Activated CD4-positive, CD25-positive, alpha-beta regulatory T cell treated with anti-CD3 and anti-CD28 coated beads, Interleukin-2, amount 50 U/mL, for 72 hours (primary cell): ENCODE data around the gene BEND6.

Experiments
- DNase-seq: peaks from one replicate; pipeline ENCODE4 v3.0.0; 2021

BEND6 gene

GRCh38 chr6:56944661-56945060 lies 10.2 kb upstream of the BEND6 start:
- no peak for DNase-seq

GRCh38 chr6:56946368-56946767 lies 8.5 kb upstream of the BEND6 start:
- DNase-seq, result no peak

- no peak for DNase-seq
Observed at GRCh38 chr6:56947924-56948323, 7.0 kb upstream of the BEND6 start.

DNA sequence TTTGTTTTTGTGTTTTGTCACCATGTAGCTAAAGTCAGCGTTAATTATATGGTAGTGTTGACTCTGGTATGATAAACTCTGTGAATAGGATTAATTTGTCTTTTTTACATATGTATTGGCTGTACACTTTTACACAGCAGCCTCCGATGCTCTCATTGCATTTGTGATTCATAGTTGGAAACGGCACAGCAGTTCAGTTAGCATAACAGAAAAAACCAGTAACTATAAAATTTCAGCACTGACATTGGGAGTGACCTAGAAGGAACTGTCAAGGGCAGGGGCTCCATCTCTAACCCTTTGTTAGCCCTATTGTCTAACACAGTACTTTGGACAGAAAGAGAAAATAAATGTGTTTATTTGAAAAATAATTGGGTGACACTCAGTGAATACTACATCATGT lies 5.6 kb upstream of the BEND6 start:
- no peak for DNase-seq

- no peak for DNase-seq
Observed at GRCh38 chr6:56949925-56950495, 4.9 kb upstream of the BEND6 start.

- DNase-seq, result no peak
Observed at GRCh38 chr6:56951049-56951831, 3.7 kb upstream of the BEND6 start.

GRCh38 chr6:56953597-56954402 lies 1.1 kb upstream of the BEND6 start:
- DNase-seq, result no peak

GRCh38 chr6:56955171-56956155 lies 556 bp downstream of the BEND6 start:
- DNase-seq, result peak; percentile 49

- no peak for DNase-seq
Observed at GRCh38 chr6:56956491-56956890, 1.6 kb downstream of the BEND6 start.

- no peak for DNase-seq
Observed at GRCh38 chr6:56957856-56958255, 2.9 kb downstream of the BEND6 start.

DNA sequence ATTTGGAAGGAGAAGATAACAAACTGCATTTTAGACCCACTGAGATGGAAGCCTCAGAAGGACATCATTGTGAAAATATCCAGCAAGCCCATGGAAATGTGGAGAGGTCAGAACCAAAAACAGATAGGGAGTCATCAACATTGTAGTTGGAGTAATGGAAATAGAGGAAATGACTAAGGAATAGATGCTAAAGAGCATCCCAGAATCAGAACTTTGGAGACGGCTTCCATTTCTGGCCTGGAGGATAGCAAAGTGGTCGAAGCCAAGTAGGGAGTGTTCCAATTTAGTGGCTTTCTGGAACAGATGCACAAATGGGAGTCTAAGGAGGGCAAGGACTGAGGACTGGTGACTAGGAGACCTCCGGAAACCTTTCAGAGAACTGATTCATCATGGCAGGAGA lies 3.6 kb downstream of the BEND6 start:
- DNase-seq, result no peak

- no peak for DNase-seq
Observed at GRCh38 chr6:56959094-56959493, 4.2 kb downstream of the BEND6 start.

DNA sequence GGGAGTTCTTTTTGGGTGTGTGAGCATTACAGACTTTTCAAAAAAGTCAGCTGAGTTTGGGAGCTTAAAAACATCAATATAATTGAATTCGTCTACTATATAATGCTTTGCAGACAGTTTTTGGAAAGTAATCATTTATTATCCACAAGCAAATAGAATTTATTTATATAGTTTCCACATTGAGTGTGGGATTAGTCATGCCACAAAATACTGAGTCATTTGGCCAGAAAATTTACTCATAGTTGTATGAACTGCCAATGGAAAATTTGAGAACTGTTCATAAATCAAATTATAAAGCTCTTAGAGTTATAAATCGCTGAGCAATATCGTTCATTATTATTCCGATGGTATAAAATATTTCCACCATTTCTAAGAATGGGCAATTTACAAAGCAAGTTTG lies 5.0 kb downstream of the BEND6 start:
- DNase-seq, result no peak

DNA sequence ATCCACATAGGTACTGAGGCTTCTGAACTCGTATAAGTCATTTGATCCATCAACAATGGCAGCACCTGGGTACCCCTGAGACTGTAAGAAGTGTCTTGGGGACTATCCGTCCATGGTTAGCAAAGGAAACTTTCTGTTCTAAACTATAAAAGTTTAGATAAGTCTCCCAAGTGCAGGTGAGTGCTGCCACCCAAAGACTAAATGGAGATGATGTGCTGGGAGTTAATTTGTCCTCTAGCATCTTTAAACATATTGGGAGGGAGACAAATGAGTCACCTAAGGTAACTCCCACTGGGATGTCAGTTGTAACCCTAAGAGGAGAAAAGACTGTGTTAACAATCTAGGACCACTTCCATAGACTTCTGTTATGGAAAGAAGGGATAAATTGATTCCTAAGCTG lies 6.2 kb downstream of the BEND6 start:
- DNase-seq, result no peak

DNA sequence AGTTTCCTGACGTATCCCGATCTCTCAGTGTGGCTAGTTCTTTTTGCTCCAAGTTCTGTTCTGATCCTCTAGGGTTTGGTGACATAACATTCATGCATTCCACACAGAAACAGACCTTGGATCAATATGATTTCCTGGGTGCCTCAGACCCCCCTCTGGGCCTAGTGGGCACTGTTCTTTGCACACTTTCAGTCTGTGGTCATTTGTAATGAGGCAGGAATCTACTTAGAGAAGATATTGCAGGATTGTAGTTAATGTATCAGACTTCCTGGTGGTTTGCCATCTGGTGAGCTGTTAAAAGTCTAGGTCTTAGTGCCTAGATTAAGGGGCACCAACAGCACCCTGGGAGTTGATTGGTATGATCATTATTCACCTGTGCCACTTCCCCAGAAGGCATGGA lies 7.5 kb downstream of the BEND6 start:
- DNase-seq, result no peak

DNA sequence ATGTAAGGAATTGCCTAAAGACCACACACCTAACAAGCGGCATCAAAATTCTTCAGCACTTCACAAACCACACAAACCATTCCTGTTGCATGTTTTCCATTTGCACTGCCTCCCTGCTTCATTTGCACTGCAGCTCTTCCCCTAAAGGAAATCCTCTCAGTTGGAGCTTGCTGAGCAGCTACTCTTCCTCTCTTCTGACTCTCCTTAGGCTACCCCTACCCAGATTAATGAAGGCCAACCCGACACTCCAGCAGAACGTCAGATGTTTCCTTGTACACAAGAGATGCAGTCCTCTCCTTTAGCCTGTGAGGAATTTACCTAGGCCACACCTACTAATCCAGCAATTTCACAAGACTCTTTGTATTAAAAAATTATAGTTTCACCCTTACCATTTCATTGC lies 8.1 kb downstream of the BEND6 start:
- no peak for DNase-seq

DNA sequence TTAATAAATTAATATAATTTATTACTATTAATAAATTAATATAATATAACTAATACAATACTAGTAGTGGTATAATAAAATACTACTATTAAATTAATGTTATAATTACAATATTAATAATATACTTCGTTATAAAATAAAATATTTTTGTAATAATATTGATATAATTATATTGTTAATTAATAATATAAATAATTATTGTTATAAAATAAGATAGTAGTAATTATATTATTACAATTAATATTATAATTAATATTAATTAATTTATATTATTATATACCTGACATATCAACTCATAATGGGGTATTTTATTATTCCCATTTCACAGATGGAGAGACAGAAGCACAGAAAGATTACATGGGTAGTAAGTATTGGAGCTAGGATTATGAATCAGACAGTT lies 8.9 kb downstream of the BEND6 start:
- DNase-seq, result no peak

DNA sequence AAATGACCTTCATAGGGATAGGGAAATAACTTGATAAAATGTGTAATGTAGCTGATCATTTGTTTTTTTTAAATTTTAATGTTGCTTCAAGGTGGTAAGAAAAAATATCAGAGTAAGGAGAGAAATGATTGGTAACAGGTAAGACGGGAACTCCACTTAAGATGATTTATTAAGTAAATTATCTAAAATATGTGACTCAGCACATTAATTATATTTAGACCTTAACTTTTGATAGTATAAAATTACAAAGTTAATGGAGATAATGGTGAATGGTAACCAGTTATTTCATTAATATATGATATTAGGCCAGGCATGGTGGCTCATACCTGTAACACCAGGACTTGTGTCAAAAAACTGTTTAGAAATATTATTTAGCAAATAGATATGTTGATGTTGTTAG lies 10.2 kb downstream of the BEND6 start:
- no peak for DNase-seq

DNA sequence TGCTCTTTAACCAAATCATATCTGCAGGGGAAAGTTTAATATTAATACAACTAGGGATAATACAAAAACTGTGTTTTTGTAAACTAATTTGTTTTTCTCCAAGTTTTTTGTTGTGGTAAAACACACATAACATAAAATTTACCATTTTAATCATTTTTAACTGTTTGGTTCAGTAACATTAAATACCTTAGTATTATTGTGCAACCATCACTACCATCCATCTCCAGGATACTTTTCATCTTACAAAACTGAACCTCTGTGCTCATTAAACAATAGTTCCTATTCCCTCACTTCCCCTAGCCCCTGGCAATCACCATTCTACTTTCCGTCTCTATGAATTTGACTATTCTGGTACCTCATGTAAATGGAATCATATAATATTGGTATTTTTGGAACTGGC lies 15.9 kb downstream of the BEND6 start:
- no peak for DNase-seq

- no peak for DNase-seq
Observed at GRCh38 chr6:56977192-56977591, 22.3 kb downstream of the BEND6 start.

GRCh38 chr6:56978530-56978929 lies 23.6 kb downstream of the BEND6 start:
- no peak for DNase-seq

GRCh38 chr6:56984361-56984760 lies 29.5 kb downstream of the BEND6 start:
- DNase-seq, result no peak

DNA sequence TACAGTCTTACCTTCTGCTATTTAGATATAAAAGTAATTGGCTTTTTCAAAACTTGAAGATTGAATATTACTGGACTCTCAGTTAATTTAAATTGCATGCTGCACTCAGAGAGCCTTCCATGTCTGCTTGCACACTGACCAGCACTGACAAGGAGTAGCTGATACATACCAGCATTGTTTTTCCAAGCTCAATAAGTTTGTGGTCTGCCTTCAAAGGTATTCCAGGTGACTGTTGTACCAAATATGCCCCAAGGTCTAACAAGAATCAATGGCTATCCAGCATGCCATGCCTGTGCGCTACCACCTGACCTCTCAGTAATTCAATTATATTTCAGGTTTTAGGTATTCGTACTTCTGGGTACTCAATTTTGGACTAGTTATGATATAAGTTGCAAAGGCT lies 30.0 kb downstream of the BEND6 start:
- no peak for DNase-seq
